ENCODE data around the gene TGFA. TPM values are rescaled to one million over a fixed set of nuclear protein-coding genes. Genes with fewer than 3 reads are reported as not detected.

The TGFA gene
- total RNA-seq, 1 donor from 2014 or later: 0.05 TPM

DNA sequence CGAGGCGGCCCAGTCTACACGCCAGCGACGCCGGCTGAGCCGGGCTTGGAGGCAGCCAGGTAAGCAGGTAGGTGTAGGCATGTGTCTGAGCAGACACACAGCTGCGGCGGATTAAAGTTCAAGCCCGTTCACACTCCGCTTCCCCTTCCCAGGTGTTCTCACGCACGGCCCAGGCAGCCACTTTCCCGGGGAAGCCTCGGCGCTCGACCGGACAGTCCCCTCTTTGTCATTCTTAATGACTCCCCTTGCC, 367 bp downstream of the TGFA start:
- intact Hi-C loops (cut with micrococcal nuclease): loop anchor here (2.0 to 5.0 kb wide), 5 partner anchors 64 to 674 kb away; partner anchors contain the start of genes FAM136A and PAIP2B

DNA sequence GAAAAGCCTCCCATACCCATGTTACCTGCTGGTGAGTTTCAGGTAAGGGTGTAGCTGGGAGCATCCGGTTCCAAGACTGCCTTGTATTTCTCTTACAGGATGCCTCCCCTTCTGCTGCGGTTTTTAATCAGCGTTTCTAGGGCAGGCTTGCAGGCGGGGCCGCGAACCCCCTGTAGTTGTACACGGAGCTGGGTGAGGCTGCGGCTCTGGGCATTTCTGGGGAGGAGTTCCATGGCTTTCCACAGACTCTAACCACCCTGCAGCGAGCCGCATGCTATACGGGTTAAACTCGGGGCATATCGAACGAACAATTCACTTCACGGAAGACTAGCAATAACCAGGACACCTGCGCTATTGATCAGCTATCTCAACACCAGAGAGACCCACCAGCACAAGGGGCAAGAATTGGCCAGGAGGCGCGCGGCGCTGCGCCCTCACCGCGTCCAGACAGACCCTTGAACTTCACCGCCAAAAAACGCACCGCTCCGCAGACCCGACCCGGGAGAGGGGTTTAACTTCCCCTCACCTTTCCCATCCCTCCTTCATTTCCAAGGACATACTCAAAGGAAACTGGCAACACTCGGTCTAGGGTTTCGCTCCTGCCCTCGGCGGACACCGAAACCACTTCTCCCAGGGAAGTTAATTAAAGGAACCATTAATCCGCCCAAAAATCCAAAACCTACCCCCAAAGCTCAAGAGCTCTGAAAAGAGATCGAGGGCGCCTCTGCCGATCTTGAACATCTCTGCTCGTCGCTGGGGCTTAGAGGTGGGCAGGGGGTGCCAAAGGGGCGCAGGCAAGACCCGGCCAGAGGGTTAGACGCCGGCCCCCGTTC, 909 bp downstream of the TGFA start:
- intact Hi-C loops (cut with micrococcal nuclease): loop anchor here (2.0 to 5.0 kb wide), 5 partner anchors 64 to 675 kb away; partner anchors contain the start of genes FAM136A and PAIP2B

DNA sequence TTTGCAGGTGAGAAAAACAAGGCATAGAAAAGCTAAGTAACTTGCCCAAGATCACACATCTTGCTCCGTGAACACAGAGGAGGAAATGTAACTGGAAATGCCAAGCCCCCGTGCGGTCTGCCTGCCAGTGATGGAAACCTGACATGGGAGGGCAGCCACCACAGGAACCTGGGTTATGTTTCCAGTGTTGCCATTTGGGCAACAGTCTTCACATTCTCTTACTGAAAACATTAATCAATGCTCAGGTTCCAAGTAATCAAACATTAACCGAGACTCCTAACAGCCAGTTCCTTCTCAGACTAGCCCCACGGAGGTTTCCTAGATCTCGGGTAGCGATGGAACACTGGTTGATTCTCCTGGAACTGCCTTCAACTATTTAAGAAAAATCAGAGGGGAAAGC, 2.5 kb downstream of the TGFA start:
- intact Hi-C loops (cut with micrococcal nuclease): loop anchor here (5.0 kb wide), 4 partner anchors 96 to 676 kb away; partner anchors contain the start of genes FAM136A and PAIP2B

DNA sequence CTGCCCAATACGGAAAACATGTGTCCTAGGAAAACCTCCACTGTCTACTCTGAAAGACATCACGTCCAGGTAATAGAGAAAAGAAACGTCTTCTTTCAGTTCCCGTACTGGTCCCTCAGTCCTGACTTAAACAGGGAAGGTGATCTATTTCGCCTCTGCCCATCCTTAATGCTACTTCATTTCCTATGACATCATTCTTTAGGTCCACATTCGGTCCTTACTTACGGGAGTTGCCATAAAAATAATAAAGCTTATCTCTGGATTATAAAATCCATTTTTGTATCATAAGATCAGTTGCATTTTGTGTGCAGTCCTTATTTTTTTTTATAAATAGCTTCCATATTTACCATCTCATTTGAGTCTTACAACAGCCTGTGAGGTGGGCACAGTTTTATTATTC, 3.7 kb downstream of the TGFA start:
- intact Hi-C loops (cut with micrococcal nuclease): loop anchor here (5.0 kb wide), 4 partner anchors 97 to 677 kb away; partner anchors contain the start of genes FAM136A and PAIP2B

DNA sequence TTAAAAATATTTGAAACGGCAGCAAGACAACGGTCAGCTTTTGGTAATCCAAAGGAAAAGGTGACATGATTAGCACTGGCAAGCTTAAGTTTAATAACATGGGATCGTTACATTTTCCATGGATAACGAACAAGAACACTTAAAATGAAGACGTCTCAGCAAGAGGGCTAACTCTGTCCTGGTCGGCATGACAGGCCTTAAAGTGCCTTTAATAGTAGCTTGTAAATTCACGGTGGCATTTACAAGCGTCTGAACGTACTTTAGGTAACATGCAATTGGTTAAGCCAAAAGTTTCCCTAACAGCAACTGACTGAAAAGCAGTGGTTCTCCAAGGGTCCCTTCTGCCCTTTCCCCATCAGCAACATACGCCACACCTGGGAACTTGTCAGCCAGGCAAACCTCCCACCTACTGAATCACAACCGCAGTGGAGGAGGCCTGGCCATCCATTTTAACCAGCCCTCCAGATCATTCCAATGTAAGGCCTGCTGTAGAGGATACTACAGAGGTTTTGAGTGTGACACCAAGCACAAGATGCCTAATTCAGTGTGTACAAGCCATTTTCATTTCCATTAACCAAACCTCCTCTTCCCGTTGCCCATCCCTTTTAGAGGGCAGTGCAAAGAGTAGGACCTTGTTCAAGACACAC, 4.4 kb downstream of the TGFA start:
- intact Hi-C loops (cut with micrococcal nuclease): no loop called here

DNA sequence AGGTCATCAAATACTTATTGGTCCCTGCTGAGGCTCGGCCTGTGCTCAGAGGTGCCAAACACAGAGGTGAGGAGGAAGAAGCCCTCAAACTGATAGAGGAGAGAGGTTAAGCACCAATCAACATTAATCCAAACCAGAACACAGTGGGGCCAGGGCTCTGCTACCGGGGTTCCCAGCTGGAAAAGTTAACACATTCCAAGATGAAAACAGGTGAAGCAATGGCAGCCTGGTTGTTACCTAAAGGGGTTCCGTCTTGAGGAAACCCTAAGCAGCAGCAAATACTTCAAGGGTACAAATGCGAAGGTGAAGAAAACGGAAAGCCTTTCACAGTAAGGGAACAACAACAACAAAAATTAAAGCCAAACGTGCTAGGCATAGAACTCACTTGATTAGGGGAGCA, 5.4 kb downstream of the TGFA start:
- intact Hi-C loops (cut with micrococcal nuclease): no loop called here

DNA sequence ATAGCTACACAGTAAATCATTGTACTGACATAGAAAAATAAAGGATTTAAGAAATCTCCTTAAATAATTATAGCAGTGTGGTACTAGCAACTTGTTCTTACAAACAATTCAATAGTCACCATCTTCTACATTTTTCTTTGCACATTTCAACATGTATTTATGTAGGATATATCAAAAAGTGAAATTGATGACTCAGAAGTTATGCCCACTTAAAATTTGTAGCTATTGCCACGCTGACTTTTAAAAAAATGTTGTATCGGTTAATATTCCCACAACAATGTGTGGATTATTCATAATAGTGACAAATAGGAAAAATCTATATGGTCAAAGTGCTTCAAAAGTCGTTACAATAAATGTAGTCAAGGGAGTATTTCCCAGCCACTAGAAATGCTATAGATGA, 6.7 kb downstream of the TGFA start:
- intact Hi-C loops (cut with micrococcal nuclease): no loop called here

DNA sequence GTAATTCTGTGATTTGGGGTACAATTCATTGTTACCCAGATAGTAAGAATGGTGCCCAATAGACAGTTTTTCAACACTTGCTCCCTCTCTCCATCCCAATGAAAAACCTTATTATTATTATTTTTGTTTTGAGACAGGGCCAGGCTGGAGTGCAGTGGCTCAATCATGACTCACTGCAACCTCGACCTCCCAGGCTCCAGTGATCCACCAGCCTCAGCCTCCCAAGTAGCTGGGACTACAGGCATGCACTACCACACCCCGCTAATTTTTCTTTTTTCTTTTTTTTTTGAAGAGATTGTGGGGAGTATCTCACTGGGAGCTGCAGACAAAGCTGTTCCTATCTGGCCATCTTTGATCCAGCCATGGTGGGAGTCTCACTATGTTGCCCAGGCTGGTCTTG, 7.2 kb downstream of the TGFA start:
- intact Hi-C loops (cut with micrococcal nuclease): no loop called here

DNA sequence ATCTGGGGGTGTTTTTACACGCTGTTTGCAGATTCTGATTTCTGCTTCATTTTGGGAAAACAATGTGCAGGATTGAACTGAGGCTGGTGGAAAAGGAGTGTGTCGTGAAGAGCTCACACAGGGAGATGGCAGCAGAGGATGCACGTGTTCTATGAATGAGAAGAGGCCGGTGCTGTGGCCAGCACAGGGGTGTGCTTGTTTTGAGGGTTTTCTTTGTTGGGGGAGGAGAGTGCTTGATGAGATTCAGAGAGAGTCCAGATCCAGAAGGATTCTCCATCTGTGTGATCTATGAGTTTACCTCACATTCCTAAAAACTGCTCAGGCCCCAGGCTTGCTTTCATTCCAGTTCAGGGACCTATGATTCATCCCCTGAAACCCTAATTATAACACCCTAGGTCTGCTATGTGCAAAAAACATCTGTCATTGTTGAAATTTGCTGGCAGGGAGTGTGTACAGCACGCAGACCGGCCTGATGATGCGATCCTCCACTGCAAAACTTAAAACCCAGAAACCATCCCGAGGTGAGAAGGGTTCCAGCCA, 12.1 kb downstream of the TGFA start:
- intact Hi-C loops (cut with micrococcal nuclease): no loop called here

DNA sequence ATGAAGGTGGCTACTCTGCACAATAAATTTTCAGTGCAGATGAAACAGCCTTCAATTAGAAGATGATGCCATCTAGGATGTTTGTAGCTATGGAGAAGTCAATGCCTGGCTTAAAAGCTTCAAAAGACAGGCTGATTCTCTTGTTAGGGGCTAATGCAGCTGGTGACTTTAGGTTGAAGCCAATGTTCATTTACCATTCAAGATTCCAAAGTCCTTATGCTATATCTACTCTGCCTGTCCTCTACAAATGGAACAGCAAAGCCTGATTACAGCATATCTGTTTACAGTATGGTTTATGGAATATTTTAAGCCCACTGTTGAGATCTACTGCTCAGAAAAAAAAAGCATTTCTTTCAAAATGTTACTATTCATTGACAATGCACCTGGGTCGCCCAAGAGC, 15.8 kb downstream of the TGFA start:
- intact Hi-C loops (cut with micrococcal nuclease): no loop called here

DNA sequence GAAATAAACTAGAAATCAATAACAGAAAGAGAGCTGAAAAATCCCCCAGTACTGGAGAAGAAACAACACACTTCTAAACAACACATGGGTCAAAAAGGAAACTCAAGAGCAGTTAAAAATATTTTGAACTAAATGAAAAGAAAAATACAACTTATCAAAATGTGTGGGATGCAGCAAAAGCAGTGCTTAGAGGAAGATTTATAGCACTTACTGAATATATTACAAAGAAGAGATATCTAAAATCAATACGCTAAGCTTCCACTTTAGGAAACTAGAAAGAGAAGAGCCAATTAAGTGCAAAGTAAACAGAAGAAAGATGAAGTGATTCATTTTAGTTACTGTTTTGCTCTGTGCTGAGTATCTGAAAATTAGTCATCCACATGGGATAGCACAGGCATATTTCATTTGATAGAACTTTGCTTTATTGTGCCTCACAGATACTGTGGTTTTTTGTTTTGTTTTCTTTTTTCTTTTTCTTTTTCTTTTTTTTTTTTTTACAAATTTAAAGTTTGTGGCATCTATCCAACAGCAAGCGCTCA, 17.0 kb downstream of the TGFA start:
- intact Hi-C loops (cut with micrococcal nuclease): no loop called here

DNA sequence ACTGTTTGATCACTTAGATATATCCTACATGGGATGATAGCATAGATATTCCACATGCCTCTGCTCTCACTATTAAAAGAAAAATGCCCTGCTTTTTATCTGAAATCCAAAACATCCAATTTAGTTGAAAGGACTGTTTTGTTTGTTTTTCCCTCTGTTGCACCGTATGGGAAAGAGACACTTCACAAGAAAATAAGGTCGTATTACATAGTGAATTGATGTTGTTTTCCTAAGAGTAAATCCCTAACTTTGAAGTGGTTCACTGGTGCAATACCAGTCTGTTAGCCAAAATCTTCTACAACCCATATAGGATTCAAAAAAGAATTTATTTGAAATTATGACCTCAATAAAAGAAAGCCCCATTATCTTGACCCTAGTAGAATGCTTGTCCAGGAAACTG, 18.1 kb downstream of the TGFA start:
- intact Hi-C loops (cut with micrococcal nuclease): no loop called here

DNA sequence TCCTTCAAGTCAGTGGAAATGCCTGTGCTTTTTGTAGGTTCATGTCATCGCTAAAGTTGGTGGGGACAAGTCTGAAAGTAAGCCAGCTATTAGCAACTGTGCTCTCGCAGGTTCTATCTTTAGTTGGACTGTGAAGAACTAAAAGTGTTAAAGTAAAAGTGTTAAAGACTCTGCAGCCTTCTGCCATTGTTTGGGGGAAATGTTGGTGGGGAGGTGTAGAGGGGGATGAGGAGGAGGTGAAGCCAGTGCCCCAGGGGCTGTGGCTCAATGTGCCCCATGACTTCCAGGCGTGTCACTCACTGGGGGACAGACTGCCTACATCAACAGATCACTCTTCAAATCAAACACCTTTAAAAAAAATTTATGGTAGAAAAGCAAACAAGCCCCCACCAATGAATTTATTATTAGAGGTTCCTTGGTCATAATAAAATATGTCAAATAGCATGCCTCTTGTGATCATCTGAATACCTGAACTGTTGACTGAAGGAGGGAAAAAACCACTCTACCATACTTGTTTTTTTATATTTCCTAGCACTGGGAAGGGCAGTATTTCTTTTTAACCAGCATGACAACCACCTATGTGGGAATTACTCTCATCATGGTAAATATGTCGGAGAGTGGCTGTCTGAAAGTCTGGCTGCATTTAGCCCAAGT, 19.3 kb downstream of the TGFA start:
- intact Hi-C loops (cut with micrococcal nuclease): no loop called here

DNA sequence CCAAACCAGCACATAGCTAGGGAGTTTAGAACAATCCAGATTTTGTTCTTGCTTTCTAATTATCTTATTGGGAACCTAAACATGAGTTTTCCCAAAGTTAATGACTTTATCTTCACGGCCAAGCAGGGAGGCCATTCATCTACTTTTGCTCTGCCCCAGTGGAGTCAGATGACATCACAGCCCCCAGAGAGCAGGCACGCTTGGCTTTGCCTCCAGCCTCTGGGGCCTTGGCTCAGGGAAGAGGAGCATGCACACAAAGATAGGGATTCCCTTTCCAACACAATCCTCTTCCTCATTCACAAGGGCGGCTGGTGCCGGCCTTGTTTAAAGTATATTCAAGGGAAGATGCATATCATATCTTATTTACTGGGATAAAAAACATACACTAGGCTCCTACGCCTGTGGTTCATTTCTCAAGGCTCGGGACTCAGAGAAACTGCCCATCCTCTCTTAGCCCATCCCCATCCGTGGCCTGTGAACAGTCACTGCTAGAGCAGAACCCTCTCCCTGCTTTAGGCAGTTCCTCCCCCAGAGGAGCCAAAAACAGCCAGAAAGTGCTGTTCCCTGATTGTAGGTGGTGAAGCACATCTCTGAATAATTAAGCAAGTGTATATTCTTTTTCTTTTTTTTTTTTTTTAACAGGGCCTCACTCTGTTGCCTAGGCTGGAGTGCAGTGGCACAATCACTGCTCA, 21.2 kb downstream of the TGFA start:
- intact Hi-C loops (cut with micrococcal nuclease): no loop called here

DNA sequence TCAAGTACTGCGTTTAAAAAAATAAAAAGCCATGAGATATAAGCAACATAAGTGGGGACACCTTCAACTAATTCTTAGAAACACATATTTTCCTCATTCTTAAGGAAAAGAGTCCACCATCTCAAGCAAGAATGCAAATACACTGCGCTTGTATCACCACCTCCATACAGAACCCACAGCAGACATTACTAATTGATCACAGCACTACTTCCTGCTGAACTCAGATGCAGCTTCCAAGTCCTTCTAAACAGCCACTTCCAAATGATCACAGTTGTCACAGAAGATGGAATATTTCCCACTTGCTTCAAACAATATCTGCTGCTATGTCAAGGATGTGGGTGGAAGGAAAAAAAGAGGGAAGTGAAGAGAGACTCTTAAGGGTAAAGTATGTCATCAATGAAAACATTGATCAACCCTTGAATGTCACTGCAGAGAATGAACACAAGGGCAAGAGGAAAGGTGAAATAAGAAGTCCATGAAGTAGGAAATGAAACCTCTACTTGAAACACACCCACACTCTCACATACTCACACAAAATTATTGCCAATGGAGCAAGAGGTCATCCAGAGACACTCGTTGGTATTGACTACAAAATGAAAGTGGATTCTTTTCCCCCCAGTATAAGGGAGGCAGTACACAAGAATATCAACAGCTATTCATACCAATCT, 22.1 kb downstream of the TGFA start:
- intact Hi-C loops (cut with micrococcal nuclease): no loop called here

DNA sequence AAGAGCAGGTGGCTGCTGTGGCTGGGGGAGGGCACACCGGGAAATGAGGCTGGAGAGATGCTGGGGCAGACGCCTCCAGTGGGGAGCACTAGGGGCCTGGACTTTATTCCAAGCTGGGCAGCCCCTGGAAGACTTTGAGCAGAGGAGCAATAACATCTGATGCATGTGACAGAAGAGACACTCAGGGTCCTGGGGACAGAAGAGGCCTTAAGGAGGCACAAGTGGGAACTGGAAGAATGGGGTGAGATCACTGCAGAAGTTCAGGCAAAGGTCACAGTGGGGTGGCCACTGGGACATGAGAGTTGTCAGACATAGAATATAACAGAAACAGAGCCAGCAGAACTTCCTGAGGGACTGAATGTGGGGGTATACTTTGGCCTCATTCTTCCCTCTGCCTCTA, 24.0 kb downstream of the TGFA start:
- intact Hi-C loops (cut with micrococcal nuclease): no loop called here

DNA sequence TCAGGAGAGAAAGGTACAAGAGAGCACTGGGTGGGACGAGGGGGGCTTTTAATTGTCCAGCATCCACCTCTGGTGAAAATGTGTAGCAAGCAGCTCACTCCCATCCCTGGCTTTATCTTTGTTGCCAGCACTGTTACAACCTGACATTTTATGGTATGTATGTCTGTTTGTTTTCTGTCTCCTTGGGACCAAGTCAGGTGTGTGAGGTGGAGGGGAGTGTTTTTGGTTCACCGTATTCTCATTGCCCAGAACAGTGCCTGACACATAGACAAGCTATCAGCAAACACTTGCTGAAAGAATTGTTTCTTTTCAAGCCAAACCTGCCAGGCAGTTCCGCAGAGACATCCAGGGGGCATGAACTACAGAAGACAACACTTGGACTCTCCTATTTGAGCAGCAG, 24.7 kb downstream of the TGFA start:
- intact Hi-C loops (cut with micrococcal nuclease): no loop called here

DNA sequence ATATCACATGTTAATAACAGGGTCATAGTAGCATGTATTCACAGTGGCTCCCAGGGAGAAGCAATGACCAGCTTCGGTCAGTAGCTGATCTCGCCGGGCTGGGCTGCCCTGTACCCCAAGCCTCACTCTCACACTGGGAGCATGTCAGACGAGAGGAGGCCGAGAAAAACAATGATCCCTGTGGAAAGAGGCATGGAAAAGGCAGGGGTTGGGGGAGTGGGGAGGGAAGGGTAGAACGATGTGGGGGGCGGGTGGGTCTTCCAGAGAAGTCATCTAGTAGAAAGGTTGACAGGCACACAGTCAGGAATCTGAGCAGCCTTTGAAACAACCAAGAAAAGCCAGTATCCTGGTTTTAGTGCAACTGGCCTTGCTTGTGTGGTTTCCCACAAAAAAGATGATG, 25.4 kb downstream of the TGFA start:
- intact Hi-C loops (cut with micrococcal nuclease): no loop called here

DNA sequence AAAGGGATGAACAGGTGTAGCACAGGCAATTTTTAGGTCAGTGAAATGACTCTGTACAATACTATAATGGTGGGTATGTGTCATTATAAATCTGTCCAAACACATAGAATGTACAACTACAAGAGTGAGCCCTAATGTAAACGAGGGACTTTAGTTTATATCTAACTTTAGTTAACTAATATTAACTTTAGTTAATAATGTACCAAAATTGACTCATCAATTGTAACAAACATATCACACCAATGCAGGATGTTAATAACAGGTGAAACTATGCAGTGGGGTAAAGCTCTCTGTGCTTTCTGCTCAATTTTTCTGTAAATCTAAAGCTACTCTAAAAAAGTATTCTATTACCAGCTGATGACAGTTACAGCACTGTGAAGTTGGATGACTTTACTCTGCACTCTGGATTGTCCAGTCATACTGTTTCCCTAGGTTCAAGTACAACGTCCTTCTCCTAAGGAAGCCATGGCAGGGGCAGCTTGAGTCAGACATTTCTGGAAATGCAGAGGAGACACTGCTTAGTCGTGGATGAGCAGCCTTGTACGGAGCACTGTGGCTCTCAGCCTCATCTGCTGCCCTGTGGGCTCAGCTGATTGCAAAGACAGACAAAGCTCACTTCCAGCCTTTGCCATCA, 26.1 kb downstream of the TGFA start:
- intact Hi-C loops (cut with micrococcal nuclease): no loop called here

DNA sequence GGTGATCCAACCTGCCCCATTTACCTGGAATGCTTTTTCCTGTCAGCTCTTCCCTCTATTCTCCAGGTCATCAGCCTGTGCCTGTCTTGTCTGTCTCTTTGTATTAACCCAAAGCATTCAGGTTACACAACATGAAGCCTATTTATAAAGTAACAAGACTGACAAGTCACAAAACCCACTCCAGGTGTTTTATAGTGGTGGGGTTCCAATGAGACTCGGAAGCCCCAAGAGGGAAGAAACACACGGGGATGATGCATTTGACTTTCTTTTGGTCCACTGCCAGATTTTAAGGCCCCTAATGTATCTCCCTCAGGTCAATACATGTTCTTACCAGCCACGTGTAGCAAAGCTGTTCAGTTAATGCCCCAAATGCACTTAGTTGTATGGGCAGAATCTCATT, 27.5 kb downstream of the TGFA start:
- intact Hi-C loops (cut with micrococcal nuclease): no loop called here
